SJCRH30 (cell line): Measurements from ENCODE around the gene REV3L. TPM values are rescaled to one million over a fixed set of nuclear protein-coding genes. Genes with fewer than 3 reads are reported as not detected.
"Not testable (repeated sequence)": the region's sequence is repeated elsewhere in the genome, so short reads cannot be mapped to it uniquely, and the experiment has no call there.

Experiments
- DNase-seq, 2 experiments: peaks; one replicate each; pipeline ENCODE4 v3.0.0-alpha.2; 2015 to 2020
- H3K27ac ChIP-seq: fragments of 250-450 bp; sonication (Bioruptor Pico); 2 replicates; pipeline ENCODE4 v1.5.1; 2020; ENCODE audit warnings: mild to moderate bottlenecking, moderate library complexity
- H3K27me3 ChIP-seq: fragments of 250-450 bp; sonication (Bioruptor Pico); 2 replicates; pipeline ENCODE4 v1.5.1; 2020; ENCODE audit warnings: mild to moderate bottlenecking, moderate library complexity
- H3K36me3 ChIP-seq: fragments of 250-450 bp; sonication (Bioruptor Pico); 2 replicates; pipeline ENCODE4 v1.5.1; 2020; ENCODE audit warnings: mild to moderate bottlenecking, moderate library complexity
- H3K4me1 ChIP-seq: fragments of 250-450 bp; sonication (Bioruptor Pico); 2 replicates; pipeline ENCODE4 v1.5.1; 2020; ENCODE audit warnings: mild to moderate bottlenecking, moderate library complexity
- H3K4me3 ChIP-seq: fragments of 250-450 bp; sonication (Bioruptor Pico); 2 replicates; pipeline ENCODE4 v1.5.1; 2020; ENCODE audit warnings: mild to moderate bottlenecking, moderate library complexity
- H3K9me3 ChIP-seq: fragments of 250-450 bp; sonication (Bioruptor Pico); replicated peaks from 2 replicates; pipeline ENCODE4 v1.5.1; 2020; ENCODE audit warnings: mild to moderate bottlenecking, moderate library complexity
- total RNA-seq: library from RNA; depleted of rRNA; stranded (reverse); fragments of >200 nt; shearing (Covaris generic); gene quantifications from 2 replicates; pipeline ENCODE4 v1.2.3, GENCODE V29; 2014; rRNA removed

Gene REV3L
- total RNA-seq = 32.7 and 34.3 TPM in 2 replicates

GRCh38 chr6:111482959-111483735 is at the start of gene REV3L:
Gene REV3L, minus strand, starts transcription at chr6:111483218. Its CDS starts 330 bp downstream, at chr6:111482888.
- H3K36me3 ChIP-seq = peaks cover 6% of the 10 kb centered on the region; the same call in 1 of the 2 replicates
- peak; percentile 92 to 93 for DNase-seq

GRCh38 chr6:111531185-111531584 is 48.2 kb upstream of the REV3L start:
- no peak for DNase-seq
- H3K27ac ChIP-seq = no peak overlapping the region
- H3K4me3 ChIP-seq = no peak overlapping the region
- no peaks in the 10 kb centered on the region for H3K9me3 ChIP-seq
- no peaks in the 10 kb centered on the region for H3K36me3 ChIP-seq
- H3K27me3 ChIP-seq = no peaks in the 10 kb centered on the region
- H3K4me1 ChIP-seq = peaks cover 6% of the 10 kb centered on the region

More at GRCh38 chr6:111482959-111483735, at the start of gene REV3L:
- no peaks in the 10 kb centered on the region for H3K27me3 ChIP-seq
- 0 out of 2 replicates have a peak, but pooled peaks cover 5% of the 10 kb centered on the region for H3K9me3 ChIP-seq
- peaks cover 20% of the 10 kb centered on the region for H3K4me1 ChIP-seq
- peak within 1 kb of the TSS; percentile 96 for H3K4me3 ChIP-seq
- H3K27ac ChIP-seq = peak within 1 kb of the TSS; percentile 95

GRCh38 chr6:111530667-111531066 is 47.6 kb upstream of the REV3L start:
- H3K27ac ChIP-seq = no peak overlapping the region
- no peaks in the 10 kb centered on the region for H3K9me3 ChIP-seq
- H3K27me3 ChIP-seq = no peaks in the 10 kb centered on the region
- no peaks in the 10 kb centered on the region for H3K36me3 ChIP-seq
- H3K4me3 ChIP-seq = no peak overlapping the region
- H3K4me1 ChIP-seq = peaks cover 6% of the 10 kb centered on the region
- DNase-seq = peak; percentile 15 to 34

- no peaks in the 10 kb centered on the region for H3K27me3 ChIP-seq
- H3K9me3 ChIP-seq = no peaks in the 10 kb centered on the region
- peaks cover 9% of the 10 kb centered on the region for H3K4me1 ChIP-seq
- DNase-seq = no peak
- H3K4me3 ChIP-seq = no peak overlapping the region
- no peak overlapping the region for H3K27ac ChIP-seq
- H3K36me3 ChIP-seq = no peaks in the 10 kb centered on the region
Observed at GRCh38 chr6:111530218-111530617, 47.2 kb upstream of the REV3L start.

- Histone ChIP-seq H3K4me1 (peaks cover 25% of the 10 kb centered on the region), H3K27me3 (no peaks in the 10 kb centered on the region), H3K9me3 (no peaks in the 10 kb centered on the region), H3K4me3 (no peak overlapping the region), H3K36me3 (no peaks in the 10 kb centered on the region), H3K27ac (no peak overlapping the region)
- no peak for DNase-seq
Observed at GRCh38 chr6:111527367-111527766, 44.3 kb upstream of the REV3L start.

- Histone ChIP-seq H3K27me3 (no peaks in the 10 kb centered on the region), H3K9me3 (peaks cover 4% of the 10 kb centered on the region; the same call in 1 of the 2 replicates), H3K4me3 (no peak overlapping the region), H3K27ac (peak overlapping the region; percentile 65; the same call in 1 of the 2 replicates), H3K4me1 (peaks cover 25% of the 10 kb centered on the region), H3K36me3 (no peaks in the 10 kb centered on the region)
- DNase-seq = no peak
Observed at GRCh38 chr6:111524735-111525134, 41.7 kb upstream of the REV3L start.

- peak overlapping the region; percentile 65 for H3K27ac ChIP-seq
Observed at GRCh38 chr6:111524252-111524651, 41.2 kb upstream of the REV3L start.

GRCh38 chr6:111523484-111524167 is 40.6 kb upstream of the REV3L start:
- peak overlapping the region; percentile 65 for H3K27ac ChIP-seq
- H3K9me3 ChIP-seq = peaks cover 4% of the 10 kb centered on the region; the same call in 1 of the 2 replicates
- H3K27me3 ChIP-seq = no peaks in the 10 kb centered on the region
- no peak overlapping the region for H3K4me3 ChIP-seq
- no peaks in the 10 kb centered on the region for H3K36me3 ChIP-seq
- peak; percentile 61 to 88 for DNase-seq
- peaks cover 25% of the 10 kb centered on the region for H3K4me1 ChIP-seq

More at GRCh38 chr6:111524252-111524651, 41.2 kb upstream of the REV3L start:
- Histone ChIP-seq H3K4me3 (no peak overlapping the region), H3K4me1 (peaks cover 25% of the 10 kb centered on the region), H3K9me3 (peaks cover 4% of the 10 kb centered on the region; the same call in 1 of the 2 replicates), H3K36me3 (no peaks in the 10 kb centered on the region), H3K27me3 (no peaks in the 10 kb centered on the region)
- peak in 1 of 2 experiments; percentile 31 for DNase-seq

GRCh38 chr6:111522393-111523020 is 39.5 kb upstream of the REV3L start:
- no peaks in the 10 kb centered on the region for H3K36me3 ChIP-seq
- H3K4me3 ChIP-seq = no peak overlapping the region
- H3K9me3 ChIP-seq = peaks cover 4% of the 10 kb centered on the region; the same call in 1 of the 2 replicates
- peaks cover 25% of the 10 kb centered on the region for H3K4me1 ChIP-seq
- H3K27me3 ChIP-seq = no peaks in the 10 kb centered on the region
- DNase-seq = no peak
- no peak overlapping the region for H3K27ac ChIP-seq

GRCh38 chr6:111521497-111522270 is 38.7 kb upstream of the REV3L start:
- no peak for DNase-seq
- H3K4me3 ChIP-seq = no peak overlapping the region
- peaks cover 25% of the 10 kb centered on the region for H3K4me1 ChIP-seq
- H3K27ac ChIP-seq = no peak overlapping the region
- H3K27me3 ChIP-seq = no peaks in the 10 kb centered on the region
- H3K9me3 ChIP-seq = peaks cover 4% of the 10 kb centered on the region; the same call in 1 of the 2 replicates
- H3K36me3 ChIP-seq = no peaks in the 10 kb centered on the region

GRCh38 chr6:111520524-111520923 is 37.5 kb upstream of the REV3L start:
- H3K36me3 ChIP-seq = no peaks in the 10 kb centered on the region
- H3K9me3 ChIP-seq = peaks cover 4% of the 10 kb centered on the region; the same call in 1 of the 2 replicates
- no peak overlapping the region for H3K4me3 ChIP-seq

GRCh38 chr6:111517965-111518364 is 34.9 kb upstream of the REV3L start:
- DNase-seq = no peak
- Histone ChIP-seq H3K4me3 (no peak overlapping the region), H3K9me3 (peaks cover 4% of the 10 kb centered on the region; the same call in 1 of the 2 replicates), H3K36me3 (0 out of 2 replicates have a peak, but pooled peaks cover 8% of the 10 kb centered on the region), H3K27ac (no peak overlapping the region), H3K27me3 (peaks cover 3% of the 10 kb centered on the region; the same call in 1 of the 2 replicates), H3K4me1 (no peaks in the 10 kb centered on the region; the same call in 1 of the 2 replicates)

More at GRCh38 chr6:111520524-111520923, 37.5 kb upstream of the REV3L start:
- DNase-seq = no peak
- Histone ChIP-seq H3K27me3 (no peaks in the 10 kb centered on the region), H3K4me1 (peaks cover 25% of the 10 kb centered on the region), H3K27ac (no peak overlapping the region)

- H3K36me3 ChIP-seq = 0 out of 2 replicates have a peak, but pooled peaks cover 8% of the 10 kb centered on the region
Observed at GRCh38 chr6:111515259-111515658, 32.2 kb upstream of the REV3L start.

GRCh38 chr6:111514531-111514930 is 31.5 kb upstream of the REV3L start:
- H3K9me3 ChIP-seq, DNase-seq, H3K27ac ChIP-seq, H3K4me1 ChIP-seq, H3K36me3 ChIP-seq, H3K27me3 ChIP-seq, H3K4me3 ChIP-seq: not testable (repeated sequence)

More at GRCh38 chr6:111515259-111515658, 32.2 kb upstream of the REV3L start:
- peaks cover 3% of the 10 kb centered on the region; the same call in 1 of the 2 replicates for H3K27me3 ChIP-seq
- no peaks in the 10 kb centered on the region for H3K4me1 ChIP-seq
- no peak for DNase-seq
- H3K9me3 ChIP-seq = no peaks in the 10 kb centered on the region
- H3K27ac ChIP-seq = no peak overlapping the region
- H3K4me3 ChIP-seq = no peak overlapping the region
